HG03378 (cell line): ENCODE data around the gene RING1.

Experiments used
- ATAC-seq: cut with Tn5 transposase; IDR thresholded peaks from one replicate; pipeline ENCODE4 v1.9.1; 2021; ENCODE audit warnings: mild to moderate bottlenecking, moderate library complexity; ENCODE audit not compliant: unreplicated experiment

RING1 gene

GRCh38 chr6:33241968-33242367 is 33.7 kb downstream of the RING1 start:
- ATAC-seq = no peak

GRCh38 chr6:33243476-33243875 is 35.2 kb downstream of the RING1 start:
- ATAC-seq = no peak

DNA sequence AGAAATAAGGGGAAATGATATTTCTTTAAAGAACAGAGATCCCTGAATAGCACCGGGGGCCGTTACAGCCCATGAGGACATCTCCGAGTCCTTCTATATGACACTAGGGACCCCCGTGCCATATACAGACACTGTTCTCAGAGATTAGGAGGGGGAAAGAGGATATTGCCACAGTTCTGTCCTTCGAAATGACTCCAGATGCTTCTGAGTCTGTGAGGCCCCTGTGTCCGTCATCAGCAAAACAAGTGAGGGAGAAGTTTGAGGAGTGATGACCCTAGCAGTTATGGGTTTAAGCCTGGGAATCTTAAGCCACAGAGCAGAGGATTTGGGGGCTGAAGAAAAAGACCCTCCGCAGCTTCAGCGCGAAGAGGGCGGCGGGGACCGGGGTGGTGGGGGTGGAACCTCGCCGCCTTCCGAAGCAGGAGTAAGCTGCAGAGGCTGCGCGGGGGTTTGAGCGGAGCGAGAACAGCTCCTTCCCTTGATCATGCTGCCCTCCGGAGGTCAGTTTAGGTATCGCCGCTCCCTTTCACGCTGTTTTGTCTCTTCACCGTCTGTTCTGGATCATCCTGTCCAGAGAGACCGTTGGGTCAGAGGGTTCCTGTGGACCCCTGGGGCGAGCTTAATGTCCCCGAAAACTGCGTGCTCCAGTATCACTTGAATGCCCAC is 39.8 kb downstream of the RING1 start:
- ATAC-seq = peak; percentile 47

DNA sequence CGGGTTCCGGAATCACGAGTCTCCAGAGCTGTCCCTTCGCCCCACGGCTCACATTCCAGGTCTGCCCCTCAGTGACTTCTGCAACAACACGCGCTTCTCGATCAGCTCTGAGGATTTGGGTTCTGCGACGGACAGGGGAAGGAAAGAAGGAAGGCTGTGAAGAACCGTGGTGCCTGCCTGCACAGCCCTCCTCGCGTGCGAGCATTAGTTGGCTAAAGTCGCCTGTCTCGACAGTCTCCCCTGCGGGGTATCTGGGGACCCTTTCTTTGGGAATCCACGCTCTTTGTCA is 40.3 kb downstream of the RING1 start:
- ATAC-seq = no peak

DNA sequence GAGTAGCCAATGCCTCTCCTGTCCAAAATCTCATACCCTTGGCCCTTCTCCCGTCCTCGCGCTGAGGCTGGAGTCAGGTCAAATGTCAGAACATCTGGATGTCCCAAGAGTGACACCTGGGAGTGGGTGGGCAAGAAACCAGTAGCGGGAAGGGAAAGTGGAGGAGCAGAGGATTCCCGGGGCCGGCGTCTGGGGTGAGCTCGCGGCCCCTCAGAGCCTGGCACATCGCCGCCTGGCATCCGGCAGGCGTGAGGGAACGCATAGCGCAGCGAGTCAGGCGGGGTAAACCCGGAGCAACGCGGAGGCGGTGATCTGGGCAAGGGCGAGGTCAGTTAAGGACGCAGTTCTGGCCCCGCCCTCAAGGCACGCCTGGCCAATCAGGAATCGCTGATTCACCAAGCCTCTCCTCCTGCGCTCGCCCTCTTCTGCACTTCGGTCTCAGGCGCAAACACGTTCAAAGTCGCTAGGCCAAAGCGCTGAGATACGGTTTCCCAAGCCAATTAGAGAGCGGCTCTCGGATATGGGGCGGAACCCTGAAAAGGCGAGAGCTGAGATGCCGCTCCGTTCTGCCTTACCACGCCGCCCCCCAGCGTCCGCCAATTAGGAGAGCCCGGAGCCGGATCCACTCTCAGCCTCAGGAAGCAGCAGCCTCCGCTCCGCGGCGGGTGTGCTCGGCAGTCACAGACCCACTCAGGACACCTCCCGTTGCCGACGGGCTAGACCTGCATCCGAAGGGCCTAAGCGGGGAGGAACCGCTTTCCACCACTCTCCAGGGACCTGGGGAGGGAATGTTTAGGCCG is 40.8 kb downstream of the RING1 start:
- peak; percentile 77 for ATAC-seq

- ATAC-seq = no peak
Observed at GRCh38 chr6:33249732-33250630, 41.7 kb downstream of the RING1 start.

- ATAC-seq = no peak
Observed at GRCh38 chr6:33250731-33251130, 42.4 kb downstream of the RING1 start.

DNA sequence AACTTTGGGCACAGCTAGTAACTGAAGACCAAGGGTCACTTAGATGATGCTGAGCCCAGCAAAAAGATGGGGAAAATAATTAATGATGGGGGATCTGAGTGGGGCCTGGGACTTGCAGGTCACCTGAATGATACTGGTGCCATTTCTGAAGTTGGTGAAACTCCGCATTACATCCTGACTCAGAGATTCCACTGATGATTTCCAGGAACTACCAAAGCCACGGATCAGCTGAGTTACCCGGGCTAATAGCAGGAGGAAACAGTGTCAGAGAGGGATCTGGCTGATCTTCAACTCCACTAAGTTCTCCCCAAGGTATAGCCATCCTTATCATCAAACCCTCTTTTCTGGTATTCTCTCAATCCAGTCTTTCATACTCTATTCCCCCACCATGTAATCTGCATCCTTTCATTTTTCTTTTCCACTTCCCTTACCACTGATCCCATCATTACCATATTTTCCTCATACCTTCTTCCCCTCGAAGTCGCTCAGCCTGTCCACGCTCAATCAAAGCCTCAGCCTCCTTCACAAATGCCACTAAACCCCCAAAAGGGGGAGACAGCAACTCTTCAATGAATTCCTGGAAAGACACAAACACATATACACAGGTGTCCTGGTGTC is 43.2 kb downstream of the RING1 start:
- ATAC-seq = no peak

DNA sequence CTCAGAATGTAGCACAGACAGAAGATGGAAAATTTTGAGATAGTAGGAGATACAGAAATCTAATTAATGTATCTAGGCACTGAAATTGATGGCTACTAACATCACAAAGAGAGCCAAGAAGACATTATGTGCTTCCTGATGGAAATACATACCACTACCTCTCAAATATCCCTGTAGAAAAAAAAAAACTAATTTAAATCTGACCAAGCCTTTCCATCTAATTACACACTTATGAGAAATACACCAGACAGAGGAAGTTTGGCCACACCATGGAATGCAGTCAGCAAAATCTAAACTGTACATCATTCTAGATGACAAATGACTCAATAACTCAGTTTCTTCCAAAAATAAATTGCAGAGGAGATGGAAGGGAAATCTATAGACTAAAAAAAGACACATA is 44.5 kb downstream of the RING1 start:
- ATAC-seq = no peak

GRCh38 chr6:33254591-33254990 is 46.3 kb downstream of the RING1 start:
- ATAC-seq = no peak

DNA sequence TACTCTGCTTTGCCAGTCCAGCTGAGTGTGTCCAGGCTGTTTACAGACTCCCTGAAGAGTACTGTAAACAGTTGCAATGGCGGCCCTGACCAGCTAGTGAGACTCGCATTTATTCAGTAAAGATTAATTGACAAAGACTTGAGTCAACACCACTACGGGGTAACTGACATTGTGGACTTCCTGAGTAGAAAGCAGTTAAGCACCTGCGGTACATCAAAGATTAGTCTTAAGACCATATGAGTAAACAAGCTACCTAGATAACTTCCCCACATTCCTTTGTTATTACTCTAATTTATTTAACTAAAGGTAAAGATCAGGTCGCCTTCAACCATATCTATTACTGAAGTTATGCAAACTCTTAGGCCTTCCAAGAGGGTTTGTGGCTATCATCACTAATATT is 50.7 kb downstream of the RING1 start:
- no peak for ATAC-seq
